RWPE2 (cell line): ENCODE results near the gene TRPC4AP.
"Not testable (repeated sequence)": the region's sequence is repeated elsewhere in the genome, so short reads cannot be mapped to it uniquely, and the experiment has no call there.

Experiments
- ATAC-seq: fragments of 200-7000 bp; cut with Tn5 transposase; 3 replicates; pipeline ENCODE4 v1.9.1; 2021; ENCODE audit warnings: low read depth
- DNase-seq: peaks from one replicate; pipeline ENCODE4 v3.0.0-alpha.2; 2020; ENCODE audit warnings: low spot score
- H3K27ac ChIP-seq: fragments of 450-650 bp; 2 replicates; pipeline ENCODE4 v1.5.1; 2017; ENCODE audit warnings: mild to moderate bottlenecking; ENCODE audit not compliant: poor library complexity, severe bottlenecking
- H3K27me3 ChIP-seq: fragments of 250-450 bp; sonication (Bioruptor Pico); 2 replicates; pipeline ENCODE4 v1.5.1; 2021; ENCODE audit warnings: mild to moderate bottlenecking, moderate library complexity; ENCODE audit not compliant: insufficient read depth, poor library complexity, severe bottlenecking
- H3K36me3 ChIP-seq: fragments of 250-450 bp; sonication (Bioruptor Pico); 2 replicates; pipeline ENCODE4 v1.5.1; 2020; ENCODE audit warnings: low read depth, mild to moderate bottlenecking, moderate library complexity
- H3K4me1 ChIP-seq: fragments of 250-450 bp; sonication (Bioruptor Pico); 2 replicates; pipeline ENCODE4 v1.5.1; 2021; ENCODE audit warnings: mild to moderate bottlenecking, moderate library complexity; ENCODE audit not compliant: insufficient read depth, poor library complexity, severe bottlenecking
- H3K4me3 ChIP-seq: fragments of 250-450 bp; sonication (Bioruptor Pico); 2 replicates; pipeline ENCODE4 v1.5.1; 2021; ENCODE audit warnings: mild to moderate bottlenecking, moderate library complexity; ENCODE audit not compliant: severe bottlenecking
- H3K9me3 ChIP-seq: fragments of 250-450 bp; sonication (Bioruptor Pico); 2 replicates; pipeline ENCODE4 v1.5.1; 2021; ENCODE audit warnings: mild to moderate bottlenecking, moderate library complexity; ENCODE audit not compliant: severe bottlenecking
- CTCF ChIP-seq: fragments of 450-650 bp; IDR thresholded peaks from one replicate; pipeline ENCODE4 v1.5.1; 2017; ENCODE audit warnings: mild to moderate bottlenecking, moderate library complexity; ENCODE audit not compliant: poor library complexity, severe bottlenecking

TRPC4AP gene

GRCh38 chr20:35116258-35116657 lies 23.7 kb upstream of the TRPC4AP start:
- TF ChIP-seq CTCF, result no peak
- no peak overlapping the region for H3K4me3 ChIP-seq
- H3K36me3 ChIP-seq, result peaks cover 61% of the 10 kb centered on the region
- DNase-seq (peak; percentile 46), ATAC-seq (no peak)
- H3K4me1 ChIP-seq, result peaks cover 4% of the 10 kb centered on the region
- no peak overlapping the region for H3K27ac ChIP-seq
- H3K27me3 ChIP-seq, result no peaks in the 10 kb centered on the region
- H3K9me3 ChIP-seq, result no peaks in the 10 kb centered on the region

- Histone ChIP-seq H3K4me1 (peaks cover 10% of the 10 kb centered on the region), H3K27me3 (no peaks in the 10 kb centered on the region), H3K27ac (no peak overlapping the region), H3K36me3 (peaks cover 54% of the 10 kb centered on the region), H3K4me3 (no peak overlapping the region), H3K9me3 (no peaks in the 10 kb centered on the region)
- no peak for ATAC-seq
- peak; percentile 75 for DNase-seq
- no peak for TF ChIP-seq CTCF
These were observed 23.0 kb upstream of the TRPC4AP start for GRCh38 chr20:35115606-35116005.

- not testable (repeated sequence) for H3K9me3 ChIP-seq, ATAC-seq, H3K4me3 ChIP-seq, DNase-seq, H3K27me3 ChIP-seq
- Histone ChIP-seq H3K27ac (peak overlapping the region; percentile 71), H3K36me3 (peaks cover 23% of the 10 kb centered on the region), H3K4me1 (peaks cover 17% of the 10 kb centered on the region)
These were observed 19.7 kb upstream of the TRPC4AP start for GRCh38 chr20:35112276-35112675.

- ATAC-seq (peak; percentile 85), DNase-seq (peak; percentile 79)
- Histone ChIP-seq H3K9me3 (no peaks in the 10 kb centered on the region), H3K4me1 (peaks cover 25% of the 10 kb centered on the region), H3K27ac (peak overlapping the region; percentile 71), H3K4me3 (no peak overlapping the region), H3K27me3 (no peaks in the 10 kb centered on the region), H3K36me3 (peaks cover 16% of the 10 kb centered on the region)
- TF ChIP-seq CTCF, result no peak
These were observed 18.7 kb upstream of the TRPC4AP start for GRCh38 chr20:35111141-35111888.

- DNase-seq (peak; percentile 83), ATAC-seq (peak; percentile 92)
- H3K4me3 ChIP-seq, result no peak overlapping the region
- peak overlapping the region; percentile 24 for H3K27ac ChIP-seq
- H3K36me3 ChIP-seq, result no peaks in the 10 kb centered on the region
- H3K9me3 ChIP-seq, result no peaks in the 10 kb centered on the region
- H3K27me3 ChIP-seq, result no peaks in the 10 kb centered on the region
- TF ChIP-seq CTCF, result no peak
- peaks cover 25% of the 10 kb centered on the region for H3K4me1 ChIP-seq
These were observed 16.3 kb upstream of the TRPC4AP start for GRCh38 chr20:35108921-35109320.
